K562 (cell line): ENCODE measurements around the gene CEP72. TPM values are rescaled to one million over a fixed set of nuclear protein-coding genes. Genes with fewer than 3 reads are reported as not detected.
"Not testable (repeated sequence)": the region's sequence is repeated elsewhere in the genome, so short reads cannot be mapped to it uniquely, and the experiment has no call there.

Source experiments
- ATAC-seq: fragments of 200-7000 bp; cut with Tn5 transposase; 3 replicates; pipeline ENCODE4 v1.9.1; 2020; ENCODE audit warnings: moderate library complexity
- BruUV-seq: library from RNA; stranded (reverse); fragments of 400-500 nt; replicated peaks from 2 replicates; lab custom pipeline; 2021; lab: Mats Ljungman, UMichigan
- CTCF ChIA-PET: fragments of 300-600 bp; formaldehyde crosslinking; extraction: SDS; loops from one replicate; lab custom pipeline; 2021; ENCODE audit warnings: low intra/inter-chr PET ratio; lab: Yijun Ruan, JAX
- POLR2A ChIA-PET: fragments of 300-600, 350-650 bp; sonication (Branson Sonifier 250); formaldehyde crosslinking; extraction: SDS; loops from one replicate; lab custom pipeline; 2021; ENCODE audit warnings: antibody characterized with exemption, inconsistent platforms; lab: Yijun Ruan, JAX
- DNase-seq, 4 experiments: peaks; one replicate each; pipeline versions ENCODE4 v3.0.0 to v3.0.0-alpha.2; 2011 to 2018; ENCODE audit warnings: low spot score in 3 of 4, mixed read lengths in 3 of 4; ENCODE audit errors: extremely low read depth in 1 of 4
- FAIRE-seq: peaks from 2 replicates; lab custom pipeline; 2011; peaks lifted over from hg19 to GRCh38; lab: Jason Lieb, UNC
- H2AFZ ChIP-seq: 2 replicates; pipeline ENCODE4 v1.6.0; 2011; ENCODE audit warnings: low read depth, low read length, control low read depth, inconsistent platforms
- H3K27ac ChIP-seq: fragments of 200-600 bp; 3 replicates; pipeline ENCODE4 v1.8.0; 2011; ENCODE audit warnings: low read depth, mild to moderate bottlenecking, control low read depth, inconsistent platforms, low read length, moderate library complexity, mixed read lengths; ENCODE audit errors: extremely low read depth
- H3K27me3 ChIP-seq, 2 experiments: fragments of 300-600 bp in 1 of 2; 2 replicates in 1 of 2; 3 replicates in 1 of 2; pipeline versions ENCODE4 v1.6.0 to v1.8.0; 2011; ENCODE audit warnings: inconsistent platforms in 2 of 2, low read length in 2 of 2, mild to moderate bottlenecking in 1 of 2, mixed read lengths in 1 of 2, moderate library complexity in 1 of 2; ENCODE audit not compliant: control insufficient read depth in 2 of 2, insufficient read depth in 2 of 2
- H3K36me3 ChIP-seq: fragments of 300-600 bp; 3 replicates; pipeline ENCODE4 v1.8.0; 2011; ENCODE audit warnings: mild to moderate bottlenecking, low read length, inconsistent platforms; ENCODE audit not compliant: control insufficient read depth, insufficient read depth
- H3K4me1 ChIP-seq, 2 experiments: fragments of 200-600 bp in 1 of 2; replicated peaks in 1 of 2; 2 replicates in 1 of 2; 3 replicates in 1 of 2; pipeline versions ENCODE4 v1.5.1 to v1.8.0; 2011; ENCODE audit warnings: inconsistent platforms in 2 of 2, low read length in 2 of 2, mild to moderate bottlenecking in 1 of 2, mixed read lengths in 1 of 2, moderate library complexity in 1 of 2; ENCODE audit not compliant: control insufficient read depth in 2 of 2, insufficient read depth in 2 of 2
- H3K4me2 ChIP-seq: 2 replicates; pipeline ENCODE4 v1.6.1; 2011; ENCODE audit warnings: low read length, control low read depth, inconsistent platforms, mixed read lengths; ENCODE audit not compliant: insufficient read depth
- H3K4me3 ChIP-seq: fragments of 200-600 bp; sonication (generic), shearing (Covaris generic); 2 replicates; pipeline ENCODE4 v1.5.1; 2016; ENCODE audit warnings: control low read depth, inconsistent platforms
- H3K79me2 ChIP-seq: fragments of 200-600 bp; 3 replicates; pipeline ENCODE4 v1.8.0; 2011; ENCODE audit warnings: low read length, inconsistent platforms; ENCODE audit not compliant: control insufficient read depth, insufficient read depth
- H3K9ac ChIP-seq, 2 experiments: 2 replicates each; pipeline versions ENCODE4 v1.6.0 to v1.6.1; 2011; ENCODE audit warnings: low read depth in 2 of 2, low read length in 2 of 2, control low read depth in 1 of 2, inconsistent platforms in 1 of 2, mild to moderate bottlenecking in 1 of 2, mixed read lengths in 1 of 2; ENCODE audit not compliant: insufficient read depth in 1 of 2
- H3K9me1 ChIP-seq: one replicate; pipeline ENCODE4 v1.6.0; 2011; ENCODE audit warnings: inconsistent platforms, mild to moderate bottlenecking, low read length, moderate library complexity; ENCODE audit not compliant: control insufficient read depth, insufficient read depth
- H3K9me3 ChIP-seq: replicated peaks from 2 replicates; pipeline ENCODE4 v1.5.1; 2011; ENCODE audit warnings: low read depth, low read length, inconsistent platforms; ENCODE audit not compliant: control insufficient read depth, insufficient read depth
- H4K20me1 ChIP-seq: replicated peaks from 2 replicates; pipeline ENCODE4 v1.6.1; 2011; ENCODE audit warnings: low read length, inconsistent platforms, mixed read lengths; ENCODE audit not compliant: control insufficient read depth, insufficient read depth
- WGBS: fragments of 100-300 bp; shearing (Covaris generic); methylation state at CpG from one replicate; pipeline ENCODE4 v1.1.6; 2016; ENCODE audit warnings: low coverage, mixed read lengths; ENCODE audit not compliant: insufficient coverage; ENCODE audit errors: missing lambda C conversion rate; 5-methylcytosine and 5-hydroxymethylcytosine counted together
- in situ Hi-C: fragments of 300-500 bp; cut with MboI; formaldehyde crosslinking; loops from 4 replicates; pipeline ENCODE4 v1.15.0; 2018; ENCODE audit warnings: inconsistent platforms, mixed read lengths
- intact Hi-C: fragments of 100-400 bp; cut with micrococcal nuclease; formaldehyde crosslinking; loops from 2 replicates; pipeline ENCODE4 v1.14.2; 2022
- polyA plus RNA-seq, 8 experiments: library from polyadenylated mRNA; depleted of rRNA in 4 of 8; stranded (reverse) in 5 of 8; unstranded in 3 of 8; fragments of >200 nt; fragmentation: Nextera tagmentation in 2 of 8; fragmentation: Illumina TruSeq in 1 of 8; extraction: Ambion mirVana in 2 of 8; extraction: Trizol in 1 of 8; gene quantifications; 2 replicates each; pipeline versions ENCODE4 v1.2.1 to v1.2.3, GENCODE V29; 2011 to 2014; ENCODE audit warnings: inconsistent platforms in 1 of 8, missing spikeins in 1 of 8
- total RNA-seq, 7 experiments: library from RNA; depleted of rRNA in 6 of 7; stranded (reverse); fragments of >200 nt in 6 of 7; fragmentation: Illumina TruSeq in 2 of 7; extraction: Trizol in 2 of 7; gene quantifications; 2 replicates each; pipeline versions ENCODE4 v1.2.1 to v1.2.3, GENCODE V29; 2011 to 2021; ENCODE audit warnings: low replicate concordance in 1 of 7

The CEP72 gene
- total and polyA plus RNA-seq, 9 of the 15 experiments (the other 6 are each of a cell fraction or from before 2014, with no cell fraction given): 0.89 to 38.1 (median 14.2) TPM

GRCh38 chr5:694042-694431, 81.9 kb downstream of the CEP72 start:
- in situ Hi-C loops, H3K9ac ChIP-seq, FAIRE-seq, H2AFZ ChIP-seq, H3K4me2 ChIP-seq, DNase-seq, H3K79me2 ChIP-seq, H3K27ac ChIP-seq, H3K4me3 ChIP-seq, POLR2A ChIA-PET, H3K27me3 ChIP-seq, CTCF ChIA-PET, H3K36me3 ChIP-seq, H3K9me3 ChIP-seq, H3K9me1 ChIP-seq, BruUV-seq, intact Hi-C loops, ATAC-seq, H4K20me1 ChIP-seq: not testable (repeated sequence)
- H3K4me1 ChIP-seq: peaks cover 0 to 19% of the 10 kb centered on the region in 2 experiments; a peak in 2 of 5 replicates
- 18% methylated on average over 8 of the region's 22 CpGs for WGBS

GRCh38 chr5:695475-695874, 83.3 kb downstream of the CEP72 start:
- FAIRE-seq, H3K27ac ChIP-seq, DNase-seq, H3K79me2 ChIP-seq, H3K4me3 ChIP-seq, H3K9me3 ChIP-seq, BruUV-seq, H3K9ac ChIP-seq, H3K27me3 ChIP-seq, POLR2A ChIA-PET, H4K20me1 ChIP-seq, H3K4me2 ChIP-seq, H3K9me1 ChIP-seq, in situ Hi-C loops, H2AFZ ChIP-seq, ATAC-seq, CTCF ChIA-PET, H3K36me3 ChIP-seq: not testable (repeated sequence)
- WGBS: 24% methylated on average over 2 of the region's 13 CpGs
- intact Hi-C loops: loop anchor here (5.0 kb wide), 1 partner anchor 92 kb away; no protein-coding TSS in a partner anchor
- peaks cover 0 to 19% of the 10 kb centered on the region in 2 experiments; a peak in 2 of 5 replicates for H3K4me1 ChIP-seq

GRCh38 chr5:696191-696590, 84.1 kb downstream of the CEP72 start:
- H3K4me2 ChIP-seq, POLR2A ChIA-PET, H3K9me1 ChIP-seq, FAIRE-seq, H3K27me3 ChIP-seq, CTCF ChIA-PET, H2AFZ ChIP-seq, H4K20me1 ChIP-seq, BruUV-seq, H3K36me3 ChIP-seq, H3K4me3 ChIP-seq, in situ Hi-C loops, ATAC-seq, H3K9me3 ChIP-seq, H3K27ac ChIP-seq, H3K79me2 ChIP-seq, DNase-seq, H3K9ac ChIP-seq: not testable (repeated sequence)
- peaks cover 0 to 19% of the 10 kb centered on the region in 2 experiments; a peak in 2 of 5 replicates for H3K4me1 ChIP-seq
- intact Hi-C loops: loop anchor here (5.0 kb wide), 1 partner anchor 91 kb away; no protein-coding TSS in a partner anchor
- WGBS: 0% methylated on average over 2 of the region's 8 CpGs
